ENCODE data around the gene OSBPL5. TPM values are rescaled to one million over a fixed set of nuclear protein-coding genes. Genes with fewer than 3 reads are reported as not detected.

The OSBPL5 gene
- total and polyA plus RNA-seq, 2 of the 4 experiments (the other 2 are of a cell fraction): 14.9 to 22.3 TPM

DNA sequence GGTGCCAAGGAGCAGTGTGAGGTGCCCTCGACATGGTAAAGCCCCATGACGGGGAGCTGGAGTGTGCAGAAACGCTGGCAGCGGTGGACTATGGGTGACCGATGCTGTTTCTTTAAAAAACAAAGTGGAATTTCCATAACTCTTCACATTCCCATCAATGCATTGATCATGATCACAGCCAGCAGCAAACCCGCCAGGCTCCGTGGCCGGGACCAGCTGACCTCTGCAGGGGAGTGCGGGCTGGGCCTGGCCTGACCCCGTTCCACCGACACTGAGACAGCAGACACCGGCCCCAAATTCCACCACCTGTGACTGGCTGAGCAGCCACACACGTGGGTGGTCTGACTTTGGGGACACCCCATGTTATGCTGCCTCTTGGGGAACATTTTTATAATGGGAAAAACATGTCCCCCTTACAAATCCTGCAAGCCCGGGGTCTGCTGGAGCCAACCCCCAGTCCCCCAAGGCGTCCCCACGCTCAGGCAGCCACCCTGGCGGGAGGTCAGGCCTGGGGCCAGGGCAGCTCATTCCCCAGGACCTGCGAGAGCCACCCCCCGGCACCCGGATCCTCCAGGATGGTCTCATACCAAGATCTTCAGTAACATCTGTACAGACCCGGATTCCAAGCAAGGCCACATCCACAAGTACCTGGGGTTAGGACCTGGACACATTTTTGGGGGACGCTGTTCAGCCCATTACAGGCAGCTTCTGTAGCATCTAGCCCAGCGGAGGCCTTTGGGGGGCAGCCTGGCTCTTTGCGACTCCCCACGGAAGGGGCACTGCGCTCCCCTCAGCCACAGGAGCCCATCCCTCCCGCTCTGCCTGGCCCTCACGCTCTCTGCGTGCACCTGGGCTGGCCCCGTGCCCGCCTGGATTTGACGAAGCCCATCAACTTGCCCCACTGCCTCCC lies 20.6 kb downstream of the OSBPL5 start:
- in situ Hi-C loops (cut with MboI; ENCODE audit: low sequenced_read_pairs): no loop called here

More for the DNA sequence above, 20.6 kb downstream of the OSBPL5 start:
- Histone ChIP-seq H3K9me3 (ENCODE audit: control insufficient read depth, insufficient read depth, low read length) (no peaks in the 10 kb centered on the region), H3K4me1 (ENCODE audit: control insufficient read depth, insufficient read depth, low read length) (peaks cover 9% of the 10 kb centered on the region), H3K9ac (ENCODE audit: low read depth, low read length) (no peak overlapping the region), H4K5ac (ENCODE audit: low read depth, low read length) (no peak overlapping the region), H3K18ac (ENCODE audit: low read depth, low read length) (no peak overlapping the region), H3K36me3 (ENCODE audit: control insufficient read depth, insufficient read depth, low read length) (peaks cover 7% of the 10 kb centered on the region; the same call in 1 of the 2 replicates), H2AK5ac (ENCODE audit: low read depth, low read length) (no peak overlapping the region), H3K56ac (ENCODE audit: extremely low read depth, insufficient read depth, low read length) (no peak overlapping the region), H3K14ac (replicated peaks; ENCODE audit: low read depth, low read length) (no peak overlapping the region), H2BK120ac (ENCODE audit: low read depth, low read length) (no peak overlapping the region), H3K4ac (ENCODE audit: low read depth, low read length) (no peak overlapping the region), H2AK9ac (replicated peaks; ENCODE audit: low read depth, low read length, poor library complexity) (no peak overlapping the region), H3K27ac (ENCODE audit: insufficient read depth, low read length) (no peak overlapping the region), H2AFZ (replicated peaks; ENCODE audit: low read length, poor library complexity) (no peak overlapping the region), H3K23ac (ENCODE audit: low read depth, low read length) (no peak overlapping the region), H3K4me3 (ENCODE audit: insufficient read depth, low read depth, low read length) (no peak overlapping the region), H4K8ac (ENCODE audit: low read depth in 2 of 2, low read length in 2 of 2) (no peak overlapping the region), H2BK5ac (ENCODE audit: low read depth, low read length, poor library complexity, severe bottlenecking) (no peak overlapping the region), H4K91ac (ENCODE audit: insufficient read depth, low read depth, low read length) (no peak overlapping the region), H2BK15ac (ENCODE audit: low read depth, low read length) (no peak overlapping the region), H3K27me3 (ENCODE audit: control insufficient read depth, insufficient read depth, low read length) (no peaks in the 10 kb centered on the region), H3K9me1 (ENCODE audit: insufficient read depth, low read length) (peaks cover 3% of the 10 kb centered on the region; the same call in 1 of the 2 replicates), H4K20me1 (ENCODE audit: insufficient read depth, low read length) (peaks cover 88% of the 10 kb centered on the region), H3K4me2 (ENCODE audit: low read depth, low read length) (no peak overlapping the region), H3K79me1 (ENCODE audit: low read depth in 1 of 2, low read length in 2 of 2) (peaks cover 22 to 94% of the 10 kb centered on the region in 2 experiments), H2BK20ac (ENCODE audit: low read depth, low read length) (no peak overlapping the region)
- no peak for ATAC-seq (ENCODE audit: low read depth)
- dilution Hi-C loops (cut with HindIII; ENCODE audit: low sequenced_read_pairs, unreplicated experiment): no loop called here
- no peak for DNase-seq
- WGBS, 2 experiments (ENCODE audit: extremely low coverage in 2 of 2, insufficient read length in 1 of 2): 83% methylated on average over 19 of the region's 32 CpGs; no CpG with 5 or more reads in 1 of the 2 experiments
- CTCF ChIA-PET: no interaction called here
- intact Hi-C loops (cut with micrococcal nuclease): no loop called here
- no TSS peak for BruUV-seq (replicated peaks)
- no peak for TF ChIP-seq MXI1 (IDR thresholded peaks at IDR 0.05; ENCODE audit: borderline replicate concordance, low read depth, low read length)
- TF ChIP-seq FOS (IDR thresholded peaks at IDR 0.05; ENCODE audit: low read depth, low read length): no peak
- no peak for TF ChIP-seq CEBPB (IDR thresholded peaks at IDR 0.05; ENCODE audit: low read depth, low read length)
- no peak for TF ChIP-seq CTCF (conservative IDR thresholded peaks at IDR 0.05; ENCODE audit: low read depth, low read length)
- no peak for TF ChIP-seq SMC3 (IDR thresholded peaks at IDR 0.05; ENCODE audit: low read depth, low read length)
- TF ChIP-seq RAD21 (IDR thresholded peaks at IDR 0.05; ENCODE audit: low read length): no peak
- TF ChIP-seq BHLHE40 (IDR thresholded peaks at IDR 0.05; ENCODE audit: low read depth, low read length): no peak
- TF ChIP-seq NFE2L2 (IDR thresholded peaks at IDR 0.05; ENCODE audit: low read depth, low read length): no peak
- no peak for TF ChIP-seq RCOR1 (IDR thresholded peaks at IDR 0.05; ENCODE audit: insufficient replicate concordance, low read length)
- TF ChIP-seq, protein P1, sequence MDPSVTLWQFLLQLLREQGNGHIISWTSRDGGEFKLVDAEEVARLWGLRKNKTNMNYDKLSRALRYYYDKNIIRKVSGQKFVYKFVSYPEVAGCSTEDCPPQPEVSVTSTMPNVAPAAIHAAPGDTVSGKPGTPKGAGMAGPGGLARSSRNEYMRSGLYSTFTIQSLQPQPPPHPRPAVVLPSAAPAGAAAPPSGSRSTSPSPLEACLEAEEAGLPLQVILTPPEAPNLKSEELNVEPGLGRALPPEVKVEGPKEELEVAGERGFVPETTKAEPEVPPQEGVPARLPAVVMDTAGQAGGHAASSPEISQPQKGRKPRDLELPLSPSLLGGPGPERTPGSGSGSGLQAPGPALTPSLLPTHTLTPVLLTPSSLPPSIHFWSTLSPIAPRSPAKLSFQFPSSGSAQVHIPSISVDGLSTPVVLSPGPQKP (IDR thresholded peaks at IDR 0.05; ENCODE audit: borderline replicate concordance, low read depth, low read length): no peak
- TF ChIP-seq MAFK (IDR thresholded peaks at IDR 0.05; ENCODE audit: low read depth, low read length): no peak
- TF ChIP-seq MAZ (IDR thresholded peaks at IDR 0.05; ENCODE audit: borderline replicate concordance, low read depth, low read length): no peak
- TF ChIP-seq, protein P2, sequence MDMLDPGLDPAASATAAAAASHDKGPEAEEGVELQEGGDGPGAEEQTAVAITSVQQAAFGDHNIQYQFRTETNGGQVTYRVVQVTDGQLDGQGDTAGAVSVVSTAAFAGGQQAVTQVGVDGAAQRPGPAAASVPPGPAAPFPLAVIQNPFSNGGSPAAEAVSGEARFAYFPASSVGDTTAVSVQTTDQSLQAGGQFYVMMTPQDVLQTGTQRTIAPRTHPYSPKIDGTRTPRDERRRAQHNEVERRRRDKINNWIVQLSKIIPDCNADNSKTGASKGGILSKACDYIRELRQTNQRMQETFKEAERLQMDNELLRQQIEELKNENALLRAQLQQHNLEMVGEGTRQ (IDR thresholded peaks at IDR 0.05; ENCODE audit: low read depth, low read length): no peak
- POLR2A ChIA-PET (ENCODE audit: unreplicated experiment): no interaction called here

All from IMR-90 (cell line).